ENCODE data around the gene PEX10.

The PEX10 gene

DNA sequence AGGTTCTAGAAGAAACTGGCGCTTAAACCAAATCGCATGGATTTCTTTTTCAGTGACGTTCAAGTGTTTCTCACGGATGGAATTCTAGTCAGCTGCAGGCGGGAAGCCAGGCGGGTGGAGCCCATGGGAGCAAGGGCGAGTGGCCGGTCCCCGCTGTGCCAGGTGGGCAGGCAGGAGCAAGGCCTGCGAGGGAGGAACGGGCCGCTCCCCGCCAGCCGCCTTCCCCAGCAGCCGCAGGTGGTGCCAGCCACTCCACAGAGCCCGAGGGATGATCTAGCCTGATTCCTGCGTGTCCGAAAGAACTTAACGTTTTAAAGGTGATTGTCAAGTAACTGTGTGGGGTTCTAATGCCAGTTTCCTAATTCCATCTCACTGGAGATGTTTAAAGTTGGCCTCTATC, 9.1 kb downstream of the PEX10 start:
- Histone ChIP-seq H3K9me3 (ENCODE audit: control insufficient read depth, low read length) (no peaks in the 10 kb centered on the region), H3K4me3 (ENCODE audit: low read depth, low read length) (no peak overlapping the region), H3K79me2 (no peaks in the 10 kb centered on the region), H3K4me1 (no peaks in the 10 kb centered on the region), H3K9ac (no peak overlapping the region), H3K27ac (no peak overlapping the region), H3K36me3 (ENCODE audit: control insufficient read depth, insufficient read depth, low read length) (no peaks in the 10 kb centered on the region), H3K4me2 (ENCODE audit: low read length) (no peak overlapping the region), H3K27me3 (ENCODE audit: control insufficient read depth, insufficient read depth, low read length) (no peaks in the 10 kb centered on the region), H2AFZ (no peak overlapping the region)
- TF ChIP-seq, protein P1, sequence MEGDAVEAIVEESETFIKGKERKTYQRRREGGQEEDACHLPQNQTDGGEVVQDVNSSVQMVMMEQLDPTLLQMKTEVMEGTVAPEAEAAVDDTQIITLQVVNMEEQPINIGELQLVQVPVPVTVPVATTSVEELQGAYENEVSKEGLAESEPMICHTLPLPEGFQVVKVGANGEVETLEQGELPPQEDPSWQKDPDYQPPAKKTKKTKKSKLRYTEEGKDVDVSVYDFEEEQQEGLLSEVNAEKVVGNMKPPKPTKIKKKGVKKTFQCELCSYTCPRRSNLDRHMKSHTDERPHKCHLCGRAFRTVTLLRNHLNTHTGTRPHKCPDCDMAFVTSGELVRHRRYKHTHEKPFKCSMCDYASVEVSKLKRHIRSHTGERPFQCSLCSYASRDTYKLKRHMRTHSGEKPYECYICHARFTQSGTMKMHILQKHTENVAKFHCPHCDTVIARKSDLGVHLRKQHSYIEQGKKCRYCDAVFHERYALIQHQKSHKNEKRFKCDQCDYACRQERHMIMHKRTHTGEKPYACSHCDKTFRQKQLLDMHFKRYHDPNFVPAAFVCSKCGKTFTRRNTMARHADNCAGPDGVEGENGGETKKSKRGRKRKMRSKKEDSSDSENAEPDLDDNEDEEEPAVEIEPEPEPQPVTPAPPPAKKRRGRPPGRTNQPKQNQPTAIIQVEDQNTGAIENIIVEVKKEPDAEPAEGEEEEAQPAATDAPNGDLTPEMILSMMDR (IDR thresholded peaks at IDR 0.05): no peak

DNA sequence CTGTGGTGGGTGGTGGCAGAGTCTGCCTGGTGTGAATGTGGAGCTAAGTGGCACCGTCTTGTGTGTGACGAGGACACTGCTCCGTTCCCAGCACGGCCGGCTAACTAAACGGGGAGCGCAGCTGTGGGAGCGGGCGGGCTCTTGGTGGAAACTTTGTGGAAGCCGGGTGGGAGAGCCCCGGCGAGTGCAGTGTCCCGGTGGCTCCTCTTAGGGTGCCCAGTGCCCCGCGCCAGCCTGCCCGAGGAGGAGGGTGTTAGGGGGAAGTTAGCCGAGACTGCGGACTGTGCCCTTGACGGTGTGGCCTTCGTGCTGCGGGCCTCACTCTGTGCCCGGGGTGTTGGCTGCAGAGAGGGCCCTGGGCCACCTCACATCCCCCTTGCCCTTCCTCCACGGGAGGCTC, 9.9 kb downstream of the PEX10 start:
- Histone ChIP-seq H3K4me2 (ENCODE audit: low read length) (no peak overlapping the region), H3K27ac (no peak overlapping the region), H2AFZ (no peak overlapping the region), H3K9ac (no peak overlapping the region), H3K4me3 (ENCODE audit: low read depth, low read length) (no peak overlapping the region), H3K4me1 (no peaks in the 10 kb centered on the region), H3K36me3 (ENCODE audit: control insufficient read depth, insufficient read depth, low read length) (no peaks in the 10 kb centered on the region), H3K27me3 (ENCODE audit: control insufficient read depth, insufficient read depth, low read length) (no peaks in the 10 kb centered on the region), H3K79me2 (no peaks in the 10 kb centered on the region), H3K9me3 (ENCODE audit: control insufficient read depth, low read length) (no peaks in the 10 kb centered on the region)
- TF ChIP-seq, protein P1 (IDR thresholded peaks at IDR 0.05): no peak

DNA sequence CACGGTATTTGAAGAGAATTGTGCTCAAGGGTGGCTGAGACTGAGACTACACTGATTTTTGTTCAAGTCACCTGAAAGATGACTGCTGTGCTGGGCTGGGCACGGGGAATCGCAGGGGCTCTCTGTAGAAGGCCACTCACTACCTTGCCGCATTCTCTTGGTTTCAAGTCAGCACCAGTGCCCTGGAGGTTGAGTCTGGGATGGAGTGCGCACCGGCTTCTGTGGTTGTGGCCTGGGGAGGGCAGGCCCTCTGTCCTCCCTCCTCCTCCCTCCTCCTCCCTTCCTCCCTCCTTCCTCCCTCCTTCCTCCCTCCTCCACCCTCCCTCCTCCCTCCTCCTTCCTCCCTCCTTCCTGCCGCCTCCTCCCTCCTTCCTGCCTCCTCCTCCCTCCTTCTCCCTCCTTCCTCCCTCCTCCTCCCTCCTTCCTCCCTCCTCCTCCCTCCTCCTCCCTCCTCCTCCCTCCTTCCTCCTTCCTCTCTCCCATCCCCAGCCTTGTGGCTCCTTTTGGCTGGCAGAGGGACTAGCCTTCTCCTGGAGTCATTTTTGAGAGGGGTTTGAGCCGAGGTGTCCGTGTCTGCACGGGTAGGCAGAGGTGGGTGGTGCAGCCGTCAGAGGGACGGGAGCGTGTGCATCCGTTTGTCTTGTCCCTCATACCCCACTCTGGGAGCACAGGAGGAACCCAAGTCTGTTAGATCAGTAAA, 11.3 kb downstream of the PEX10 start:
- Histone ChIP-seq H3K9me3 (ENCODE audit: control insufficient read depth, low read length) (no peaks in the 10 kb centered on the region), H3K27me3 (ENCODE audit: control insufficient read depth, insufficient read depth, low read length) (no peaks in the 10 kb centered on the region), H3K27ac (no peak overlapping the region), H3K4me2 (ENCODE audit: low read length) (no peak overlapping the region), H3K79me2 (no peaks in the 10 kb centered on the region), H3K4me1 (no peaks in the 10 kb centered on the region), H3K4me3 (ENCODE audit: low read depth, low read length) (no peak overlapping the region), H3K36me3 (ENCODE audit: control insufficient read depth, insufficient read depth, low read length) (no peaks in the 10 kb centered on the region), H3K9ac (no peak overlapping the region), H2AFZ (no peak overlapping the region)
- TF ChIP-seq, protein P1 (IDR thresholded peaks at IDR 0.05): no peak

DNA sequence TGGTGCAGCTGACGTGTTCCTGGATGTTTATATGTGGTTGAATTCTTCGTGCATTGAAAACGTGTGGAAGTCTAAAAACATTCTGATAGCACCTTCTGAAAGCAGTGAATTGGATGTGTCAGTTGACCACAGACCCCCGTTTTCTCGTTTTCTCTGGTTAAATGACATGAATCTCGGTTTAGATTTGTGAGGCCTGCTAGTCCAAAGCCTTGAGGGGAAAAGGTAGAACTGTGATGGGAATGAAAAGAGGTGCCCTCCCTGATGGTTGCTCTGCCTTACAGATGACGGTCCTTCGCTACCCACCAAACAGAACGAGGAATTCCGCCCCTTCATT, 11.8 kb downstream of the PEX10 start:
- Histone ChIP-seq H3K9ac (no peak overlapping the region), H3K27ac (no peak overlapping the region), H3K27me3 (ENCODE audit: control insufficient read depth, insufficient read depth, low read length) (no peaks in the 10 kb centered on the region), H3K79me2 (no peaks in the 10 kb centered on the region), H3K4me3 (ENCODE audit: low read depth, low read length) (no peak overlapping the region), H3K4me1 (no peaks in the 10 kb centered on the region), H3K9me3 (ENCODE audit: control insufficient read depth, low read length) (no peaks in the 10 kb centered on the region), H3K4me2 (ENCODE audit: low read length) (no peak overlapping the region), H3K36me3 (ENCODE audit: control insufficient read depth, insufficient read depth, low read length) (no peaks in the 10 kb centered on the region), H2AFZ (no peak overlapping the region)
- TF ChIP-seq, protein P1 (IDR thresholded peaks at IDR 0.05): no peak

DNA sequence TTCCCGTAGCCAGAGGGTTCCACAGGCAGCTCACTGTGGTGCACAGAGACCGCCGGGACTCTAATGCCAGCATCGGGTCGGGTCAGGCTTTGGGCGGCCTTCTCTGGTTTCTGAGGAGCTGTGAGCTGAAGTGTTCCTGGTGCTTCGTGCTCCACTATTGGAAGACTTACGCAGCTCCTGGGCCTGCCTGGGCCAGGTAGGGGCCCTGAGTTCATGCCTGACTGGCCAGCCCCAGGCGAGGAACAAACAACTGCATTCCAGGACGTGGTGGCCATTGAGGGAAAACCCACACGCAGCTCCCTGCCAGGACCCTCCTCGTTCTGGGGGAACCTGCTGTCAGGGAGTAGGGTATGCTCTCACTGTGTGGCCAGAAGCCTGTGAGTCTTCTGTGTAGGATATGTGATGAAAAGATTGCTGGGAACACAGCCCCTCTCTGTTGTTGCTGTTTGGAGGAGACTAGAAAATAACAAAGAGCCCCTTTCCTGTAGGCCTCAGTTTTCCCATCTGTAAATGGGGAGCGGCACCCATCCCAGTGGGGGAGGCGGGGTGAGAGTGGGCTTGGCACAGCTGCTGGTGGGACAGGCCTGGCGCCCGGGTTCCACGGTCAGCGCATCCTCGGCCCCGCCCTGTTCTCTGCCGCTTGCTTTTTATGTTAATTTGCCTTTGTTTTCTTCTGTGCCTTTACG, 12.3 kb downstream of the PEX10 start:
- Histone ChIP-seq H3K27me3 (ENCODE audit: control insufficient read depth, insufficient read depth, low read length) (no peaks in the 10 kb centered on the region), H3K4me3 (ENCODE audit: low read depth, low read length) (no peak overlapping the region), H3K9ac (no peak overlapping the region), H3K36me3 (ENCODE audit: control insufficient read depth, insufficient read depth, low read length) (no peaks in the 10 kb centered on the region), H3K9me3 (ENCODE audit: control insufficient read depth, low read length) (no peaks in the 10 kb centered on the region), H2AFZ (no peak overlapping the region), H3K4me1 (no peaks in the 10 kb centered on the region), H3K27ac (no peak overlapping the region), H3K4me2 (ENCODE audit: low read length) (no peak overlapping the region), H3K79me2 (no peaks in the 10 kb centered on the region)
- TF ChIP-seq, protein P1 (IDR thresholded peaks at IDR 0.05): no peak
